Purkinje cell (primary cell): ENCODE measurements around the gene ENOSF1. TPM values are rescaled to one million over a fixed set of nuclear protein-coding genes. Genes with fewer than 3 reads are reported as not detected.

Experiments used
- polyA plus RNA-seq: library from polyadenylated mRNA; unstranded; fragments of >200 nt; fragmentation: Nextera tagmentation; gene quantifications from 2 replicates; pipeline ENCODE4 v1.2.1, GENCODE V29; 2014

Gene ENOSF1
- polyA plus RNA-seq, result 4.2 and 6.4 TPM in 2 replicates

GRCh38 chr18:712401-713134, at the start of gene ENOSF1:
TSS of gene ENOSF1 (minus strand) at chr18:712630. CDS start at chr18:712587, 43 bp downstream.

GRCh38 chr18:657311-658000, 55.0 kb downstream of the ENOSF1 start, which contains the start of gene TYMS:
TSS of gene TYMS (plus strand) at chr18:657653. CDS start at chr18:657743, 90 bp downstream.

Other genes with a start within 250 kb of the ENOSF1 start
- gene COLEC12, start 211.9 kb downstream of the ENOSF1 start, polyA plus RNA-seq, result 1.6 and 3.2 TPM in 2 replicates
- gene CETN1, start 132.2 kb downstream of the ENOSF1 start, polyA plus RNA-seq, result not detected in 2 replicates
- gene CLUL1, start 115.6 kb downstream of the ENOSF1 start, polyA plus RNA-seq, result 41.6 and 41.8 TPM in 2 replicates
- gene TYMS, start 55.0 kb downstream of the ENOSF1 start, polyA plus RNA-seq, result 1.1 and 1.4 TPM in 2 replicates
- gene YES1, start 99.6 kb upstream of the ENOSF1 start, polyA plus RNA-seq, result 2.1 and 4.1 TPM in 2 replicates
- 33.4 and 53.7 TPM in 2 replicates for gene ADCYAP1, start 192.2 kb upstream of the ENOSF1 start, polyA plus RNA-seq